B cell (primary cell): ENCODE data around the gene DNAH10. TPM values are rescaled to one million over a fixed set of nuclear protein-coding genes. Genes with fewer than 3 reads are reported as not detected.

Source experiments
- ATAC-seq: fragments of 200-7000 bp; cut with Tn5 transposase; one replicate; pipeline ENCODE4 v1.10.0; 2021; ENCODE audit warnings: low read depth, mild to moderate bottlenecking, moderate number of reproducible peaks, moderate library complexity
- CTCF ChIA-PET: fragments of 350-600 bp; sonication (Branson Sonifier 250); formaldehyde crosslinking; loops from one replicate; lab custom pipeline; 2021; ENCODE audit warnings: antibody characterized with exemption, inconsistent platforms; lab: Charles Lee
- POLR2A ChIA-PET: fragments of 350-600 bp; sonication (Branson Sonifier 250); formaldehyde crosslinking; loops from one replicate; lab custom pipeline; 2021; ENCODE audit warnings: antibody characterized with exemption; lab: Charles Lee
- DNase-seq: peaks from one replicate; pipeline ENCODE4 v3.0.0; 2013
- H2AFZ ChIP-seq: 2 replicates; pipeline ENCODE4 v1.6.1; 2012; ENCODE audit warnings: mild to moderate bottlenecking, low read depth, low read length; ENCODE audit not compliant: insufficient read depth, poor library complexity, severe bottlenecking
- H3K27ac ChIP-seq, 2 donors: 1 replicate in 1 of 2; 2 replicates in 1 of 2; pipeline ENCODE4 v1.5.1; 2012 to 2013; ENCODE audit warnings: low read length in 2 of 2, mild to moderate bottlenecking in 2 of 2, moderate library complexity in 1 of 2
- H3K27me3 ChIP-seq, 4 experiments: fragments of 200-600 bp in 1 of 4; sonication (generic) in 1 of 4; replicated peaks in 1 of 4; 1 replicate in 2 of 4; 2 replicates in 2 of 4; pipeline versions ENCODE4 v1.6.1 to v1.7.0; 2013 to 2016; ENCODE audit warnings: low read length in 3 of 4, mild to moderate bottlenecking in 2 of 4, mixed read lengths in 1 of 4, moderate library complexity in 1 of 4; ENCODE audit not compliant: insufficient read depth in 4 of 4, control insufficient read depth in 3 of 4; ENCODE audit errors: control extremely low read depth in 1 of 4
- H3K36me3 ChIP-seq, 2 experiments: replicated peaks in 1 of 2; 1 replicate in 1 of 2; 2 replicates in 1 of 2; pipeline versions ENCODE4 v1.6.1 to v1.7.1; 2013; ENCODE audit warnings: low read length in 1 of 2; ENCODE audit not compliant: insufficient read depth in 2 of 2, control insufficient read depth in 1 of 2; ENCODE audit errors: control extremely low read depth in 1 of 2, extremely low read depth in 1 of 2
- H3K4me1 ChIP-seq, 2 donors: fragments of 200-600 bp in 1 of 2; sonication (generic) in 1 of 2; 1 replicate in 1 of 2; 2 replicates in 1 of 2; pipeline versions ENCODE4 v1.5.1 to v1.6.1; 2013 to 2017; ENCODE audit warnings: low read length in 2 of 2; ENCODE audit not compliant: control insufficient read depth in 2 of 2, insufficient read depth in 2 of 2
- H3K4me2 ChIP-seq: replicated peaks from 2 replicates; pipeline ENCODE3; 2012; ENCODE audit warnings: mild to moderate bottlenecking, low read depth, low read length; ENCODE audit not compliant: poor library complexity, severe bottlenecking
- H3K4me3 ChIP-seq, 5 experiments: fragments of 200-600 bp in 1 of 5; sonication (generic) in 1 of 5; 1 replicate in 3 of 5; 2 replicates in 2 of 5; pipeline versions ENCODE4 v1.5.1 to v1.7.0; 2011 to 2016; ENCODE audit warnings: low read length in 4 of 5, mild to moderate bottlenecking in 4 of 5, low read depth in 2 of 5, control low read depth in 1 of 5, moderate library complexity in 1 of 5; ENCODE audit not compliant: insufficient read depth in 1 of 5; ENCODE audit errors: control extremely low read depth in 1 of 5, extremely low read depth in 1 of 5
- H3K79me2 ChIP-seq: fragments of 200-600 bp; sonication (generic); one replicate; pipeline ENCODE4 v1.6.0; 2016; ENCODE audit warnings: low read length; ENCODE audit not compliant: control insufficient read depth, insufficient read depth
- H3K9ac ChIP-seq: fragments of 200-600 bp; sonication (generic); 2 replicates; pipeline ENCODE4 v1.6.1; 2017; ENCODE audit warnings: mild to moderate bottlenecking, low read length, moderate library complexity
- H3K9me3 ChIP-seq, 3 donors: one replicate each; pipeline versions ENCODE4 v1.6.1 to v1.7.1; 2013; ENCODE audit warnings: low read length in 2 of 3; ENCODE audit not compliant: control insufficient read depth in 2 of 3, insufficient read depth in 1 of 3; ENCODE audit errors: control extremely low read depth in 1 of 3
- H4K20me1 ChIP-seq: 2 replicates; pipeline ENCODE4 v1.6.0; 2012; ENCODE audit warnings: mild to moderate bottlenecking, low read length; ENCODE audit not compliant: insufficient read depth, control insufficient read depth, poor library complexity, severe bottlenecking
- H3K27ac Mint-ChIP-seq: one replicate; pipeline ENCODE4 v1.8.0; 2021; ENCODE audit warnings: mixed read lengths
- H3K27me3 Mint-ChIP-seq: one replicate; pipeline ENCODE4 v1.8.0; 2021; ENCODE audit warnings: mixed read lengths
- H3K4me1 Mint-ChIP-seq: one replicate; pipeline ENCODE4 v1.8.0; 2021; ENCODE audit warnings: mixed read lengths
- H3K4me3 Mint-ChIP-seq: one replicate; pipeline ENCODE4 v1.8.0; 2021; ENCODE audit warnings: mixed read lengths
- H3K9me3 Mint-ChIP-seq: one replicate; pipeline ENCODE4 v1.8.0; 2022; ENCODE audit warnings: mixed read lengths; ENCODE audit not compliant: insufficient read depth
- CTCF ChIP-seq: fragments of 200-600 bp; IDR thresholded peaks from one replicate; pipeline ENCODE4 v1.8.0; 2022; ENCODE audit warnings: antibody characterized with exemption, mild to moderate bottlenecking
- EZH2 ChIP-seq: IDR thresholded peaks from 2 replicates; pipeline ENCODE4 v1.6.1; 2012; ENCODE audit warnings: borderline replicate concordance, low read depth, mild to moderate bottlenecking, moderate library complexity, low read length; ENCODE audit not compliant: insufficient read depth, poor library complexity, severe bottlenecking
- WGBS: methylation state at CpG from one replicate; pipeline ENCODE4 v1.1.5; 2013; ENCODE audit warnings: missing lambda C conversion rate; ENCODE audit not compliant: insufficient coverage; 5-methylcytosine and 5-hydroxymethylcytosine counted together
- intact Hi-C: fragments of 100-400 bp; cut with micrococcal nuclease; formaldehyde crosslinking; loops from one replicate; pipeline ENCODE4 v1.10.0; 2022
- polyA plus RNA-seq: library from polyadenylated mRNA; depleted of rRNA; stranded (reverse); fragments of >200 nt; gene quantifications from 2 replicates; pipeline ENCODE4 v1.2.3, GENCODE V29; 2012
- total RNA-seq, 2 donors: library from RNA; stranded (reverse); fragments of 120-200 nt in 1 of 2; gene quantifications; 1 replicate in 1 of 2; 2 replicates in 1 of 2; pipeline versions ENCODE4 v1.2.3 to v1.2.4, GENCODE V29; 2013 to 2022

The DNAH10 gene
- total and polyA plus RNA-seq, 2 donors (not counting 1 experiment from before 2014, with no cell fraction given) = 0.24 to 0.99 TPM

GRCh38 chr12:123936956-123937706, 175.0 kb downstream of the DNAH10 start:
- Histone ChIP-seq H4K20me1 (no peaks in the 10 kb centered on the region), H3K4me2 (peak overlapping the region; percentile 56), H3K36me3 (peaks cover 2 to 24% of the 10 kb centered on the region in 2 experiments), H3K9me3 (peaks cover 0 to 8% (median under 1%) of the 10 kb centered on the region in 3 donors), H3K9ac (peak overlapping the region; percentile 34), H3K27ac (no peak overlapping the region), H3K4me3 (peak overlapping the region in 1 of 5 experiments; percentile 15), H3K4me1 (peaks cover 20 to 22% of the 10 kb centered on the region in 2 donors), H2AFZ (no peak overlapping the region), H3K79me2 (no peaks in the 10 kb centered on the region), H3K27me3 (no peaks in the 10 kb centered on the region)
- H3K4me3 Mint-ChIP-seq = no peak overlapping the region
- no peaks in the 10 kb centered on the region for H3K27me3 Mint-ChIP-seq
- 92% methylated on average over 46 of the region's 46 CpGs for WGBS
- ChIA-PET POLR2A (no interaction called here), CTCF (no interaction called here)
- TF ChIP-seq CTCF (no peak), EZH2 (no peak)
- H3K27ac Mint-ChIP-seq = peak overlapping the region; percentile 16
- no peaks in the 10 kb centered on the region for H3K9me3 Mint-ChIP-seq
- peaks cover 25% of the 10 kb centered on the region for H3K4me1 Mint-ChIP-seq
- ATAC-seq (no peak), DNase-seq (no peak)
- intact Hi-C loops = no loop called here
